Fibroblast of lung (primary cell): Measurements from ENCODE around the gene DEFB127.

Experiments
- EZH2 ChIP-seq: IDR thresholded peaks from 2 replicates; pipeline ENCODE4 v1.5.1; 2012; ENCODE audit warnings: low read length, control low read depth, mild to moderate bottlenecking; ENCODE audit errors: missing control alignments
- TF ChIP-seq, protein P1 (sequence below), 2 donors: IDR thresholded peaks in 1 of 2; conservative IDR thresholded peaks in 1 of 2; 1 replicate in 1 of 2; 2 replicates in 1 of 2; pipeline ENCODE4 v1.5.1; 2011 to 2012; ENCODE audit warnings: low read length in 2 of 2, control low read depth in 1 of 2, inconsistent platforms in 1 of 2, low read depth in 1 of 2, mild to moderate bottlenecking in 1 of 2

DNA sequence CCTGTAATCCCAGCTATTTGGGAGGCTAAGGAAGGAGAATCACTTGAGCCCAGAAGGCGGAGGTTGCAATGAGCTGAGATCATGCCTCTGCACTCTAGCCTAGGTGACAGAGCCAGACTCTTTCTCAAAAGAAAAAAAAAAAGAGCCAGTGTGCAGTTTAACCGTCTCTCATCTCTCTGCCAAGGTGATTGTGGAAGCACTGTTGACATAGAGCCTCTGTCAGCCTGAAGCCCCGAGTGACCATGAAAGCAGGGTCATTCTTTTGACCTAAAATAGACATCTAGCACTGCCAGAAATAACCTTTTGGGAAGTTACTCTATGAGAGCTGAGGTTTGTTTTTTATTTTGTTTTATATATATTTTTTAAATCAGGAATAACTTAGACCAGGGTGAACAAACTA is 7.4 kb downstream of the DEFB127 start:
- TF ChIP-seq, protein P1, sequence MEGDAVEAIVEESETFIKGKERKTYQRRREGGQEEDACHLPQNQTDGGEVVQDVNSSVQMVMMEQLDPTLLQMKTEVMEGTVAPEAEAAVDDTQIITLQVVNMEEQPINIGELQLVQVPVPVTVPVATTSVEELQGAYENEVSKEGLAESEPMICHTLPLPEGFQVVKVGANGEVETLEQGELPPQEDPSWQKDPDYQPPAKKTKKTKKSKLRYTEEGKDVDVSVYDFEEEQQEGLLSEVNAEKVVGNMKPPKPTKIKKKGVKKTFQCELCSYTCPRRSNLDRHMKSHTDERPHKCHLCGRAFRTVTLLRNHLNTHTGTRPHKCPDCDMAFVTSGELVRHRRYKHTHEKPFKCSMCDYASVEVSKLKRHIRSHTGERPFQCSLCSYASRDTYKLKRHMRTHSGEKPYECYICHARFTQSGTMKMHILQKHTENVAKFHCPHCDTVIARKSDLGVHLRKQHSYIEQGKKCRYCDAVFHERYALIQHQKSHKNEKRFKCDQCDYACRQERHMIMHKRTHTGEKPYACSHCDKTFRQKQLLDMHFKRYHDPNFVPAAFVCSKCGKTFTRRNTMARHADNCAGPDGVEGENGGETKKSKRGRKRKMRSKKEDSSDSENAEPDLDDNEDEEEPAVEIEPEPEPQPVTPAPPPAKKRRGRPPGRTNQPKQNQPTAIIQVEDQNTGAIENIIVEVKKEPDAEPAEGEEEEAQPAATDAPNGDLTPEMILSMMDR (conservative IDR thresholded peaks at IDR 0.05 in 1 of 2, IDR thresholded peaks at IDR 0.05 in 1 of 2; ENCODE audit: low read depth in 1 of 2, low read length in 2 of 2), result no peak
- TF ChIP-seq EZH2, result no peak
